Skeletal muscle tissue (tissue), 4 donors: ENCODE results near the gene FBXW8. TPM values are rescaled to one million over a fixed set of nuclear protein-coding genes. Genes with fewer than 3 reads are reported as not detected.

ENCODE experiments used
- H3K27ac ChIP-seq: one replicate; pipeline ENCODE4 v1.7.0; 2013; ENCODE audit warnings: mild to moderate bottlenecking, low read depth, low read length, inconsistent platforms
- H3K27me3 ChIP-seq, 3 donors: one replicate each; pipeline ENCODE4 v1.7.0; 2013; ENCODE audit warnings: low read length in 3 of 3; ENCODE audit not compliant: control insufficient read depth in 3 of 3, insufficient read depth in 3 of 3
- H3K36me3 ChIP-seq, 3 donors: one replicate each; pipeline ENCODE4 v1.7.0; 2013; ENCODE audit warnings: low read length in 3 of 3; ENCODE audit not compliant: control insufficient read depth in 3 of 3, insufficient read depth in 3 of 3
- H3K4me1 ChIP-seq, 3 donors: one replicate each; pipeline ENCODE4 v1.7.0; 2013; ENCODE audit warnings: low read length in 3 of 3, mild to moderate bottlenecking in 3 of 3; ENCODE audit not compliant: control insufficient read depth in 3 of 3, insufficient read depth in 3 of 3
- H3K4me3 ChIP-seq, 3 donors: one replicate each; pipeline ENCODE4 v1.7.0; 2013; ENCODE audit warnings: low read length in 3 of 3
- H3K9ac ChIP-seq, 3 donors: one replicate each; pipeline ENCODE4 v1.7.0; 2013; ENCODE audit warnings: low read length in 3 of 3, mild to moderate bottlenecking in 3 of 3, moderate library complexity in 2 of 3, low read depth in 1 of 3
- H3K9me3 ChIP-seq, 3 donors: one replicate each; pipeline ENCODE4 v1.7.0; 2013; ENCODE audit warnings: low read length in 3 of 3; ENCODE audit not compliant: control insufficient read depth in 3 of 3
- total RNA-seq: library from RNA; depleted of rRNA; stranded (reverse); fragments of >200 nt; gene quantifications from one replicate; pipeline ENCODE4 v1.2.3, GENCODE V29; 2014
- donor health status: Osteomylitis.

The FBXW8 gene
- total RNA-seq, 1 donor from 2014 or later, result 8.9 TPM

DNA sequence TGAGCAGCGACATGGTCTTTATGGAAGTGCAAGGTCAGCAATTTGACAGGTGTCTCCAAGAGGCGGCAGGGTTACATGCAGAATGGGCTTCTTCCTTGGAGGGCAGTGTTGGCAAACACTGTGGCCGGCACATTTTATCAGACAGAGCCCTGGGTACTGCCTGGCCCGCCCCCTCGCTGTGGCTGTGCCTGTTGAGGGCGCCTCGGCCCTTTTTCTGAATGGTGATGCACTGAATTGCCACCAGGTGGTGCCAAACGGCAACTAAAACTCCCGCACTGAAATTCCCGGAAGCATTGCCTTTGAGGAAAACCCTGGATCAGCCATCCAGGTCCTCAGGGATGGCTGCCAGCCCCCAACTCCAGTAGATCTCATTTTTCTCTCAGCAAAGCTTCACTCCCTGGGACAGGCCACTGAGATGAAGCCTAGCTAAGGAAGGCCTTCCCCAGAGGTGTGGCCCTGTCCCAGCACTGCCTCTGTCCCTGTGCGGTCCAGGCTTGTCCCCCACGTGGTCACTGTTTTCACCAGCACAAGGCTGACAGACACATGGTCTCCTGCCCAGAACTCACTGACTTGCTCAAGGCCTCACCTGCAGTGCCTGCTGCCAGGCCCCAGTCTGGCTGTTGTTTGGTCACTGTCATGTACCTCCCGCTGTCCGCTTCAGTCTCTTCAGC is 114.9 kb downstream of the FBXW8 start:
- Histone ChIP-seq H3K9ac (no peak overlapping the region), H3K27ac (no peak overlapping the region), H3K9me3 (no peaks in the 10 kb centered on the region), H3K4me1 (peaks cover 4 to 8% (median 5%) of the 10 kb centered on the region in 3 donors), H3K27me3 (no peaks in the 10 kb centered on the region), H3K4me3 (no peak overlapping the region), H3K36me3 (peaks cover 40 to 52% (median 43%) of the 10 kb centered on the region in 3 donors)

DNA sequence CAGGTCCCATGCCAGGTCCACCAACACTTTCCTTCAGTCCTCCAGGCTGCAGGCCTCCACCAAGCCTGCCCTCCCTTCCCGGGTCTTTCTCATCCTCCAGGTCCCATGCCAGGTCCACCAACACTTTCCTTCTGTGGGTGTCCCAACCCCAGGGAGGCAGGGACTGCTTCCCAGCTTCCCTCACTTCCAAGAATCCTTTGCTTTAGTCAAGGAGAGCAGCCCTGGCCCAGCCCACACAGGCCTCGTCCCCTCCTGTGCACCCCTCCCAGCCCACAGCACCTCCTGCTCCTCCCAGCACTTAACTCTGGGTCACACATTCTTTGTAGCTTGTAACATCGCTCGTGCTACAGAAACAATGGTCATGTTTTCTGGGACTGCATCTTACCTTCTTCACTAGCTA is 115.6 kb downstream of the FBXW8 start:
- H3K27ac ChIP-seq, result no peak overlapping the region
- H3K9ac ChIP-seq, result no peak overlapping the region
- peaks cover 42 to 52% (median 43%) of the 10 kb centered on the region in 3 donors for H3K36me3 ChIP-seq
- H3K9me3 ChIP-seq, result no peaks in the 10 kb centered on the region
- no peak overlapping the region for H3K4me3 ChIP-seq
- peaks cover 4 to 8% (median 5%) of the 10 kb centered on the region in 3 donors for H3K4me1 ChIP-seq
- H3K27me3 ChIP-seq, result no peaks in the 10 kb centered on the region

DNA sequence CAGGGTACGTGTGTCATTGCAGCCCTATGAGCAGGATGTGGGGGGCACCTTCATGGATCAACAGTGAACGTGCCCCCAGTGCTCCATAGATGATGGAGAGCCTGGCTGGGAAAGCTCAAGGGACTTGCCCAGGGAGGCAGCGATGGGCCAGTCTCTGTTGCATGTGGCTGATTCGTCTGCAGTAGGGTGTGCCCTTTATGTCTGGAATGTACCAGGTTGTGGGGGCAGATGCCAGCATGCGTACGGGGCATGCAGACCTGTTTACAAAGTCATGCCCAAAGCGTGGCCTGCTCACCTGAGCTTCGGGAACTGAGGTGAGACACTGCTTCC is 116.1 kb downstream of the FBXW8 start:
- H3K4me3 ChIP-seq, result no peak overlapping the region
- no peak overlapping the region for H3K27ac ChIP-seq
- H3K4me1 ChIP-seq, result peaks cover 4 to 8% (median 5%) of the 10 kb centered on the region in 3 donors
- no peaks in the 10 kb centered on the region for H3K9me3 ChIP-seq
- no peaks in the 10 kb centered on the region for H3K27me3 ChIP-seq
- peaks cover 42 to 52% (median 43%) of the 10 kb centered on the region in 3 donors for H3K36me3 ChIP-seq
- no peak overlapping the region for H3K9ac ChIP-seq

DNA sequence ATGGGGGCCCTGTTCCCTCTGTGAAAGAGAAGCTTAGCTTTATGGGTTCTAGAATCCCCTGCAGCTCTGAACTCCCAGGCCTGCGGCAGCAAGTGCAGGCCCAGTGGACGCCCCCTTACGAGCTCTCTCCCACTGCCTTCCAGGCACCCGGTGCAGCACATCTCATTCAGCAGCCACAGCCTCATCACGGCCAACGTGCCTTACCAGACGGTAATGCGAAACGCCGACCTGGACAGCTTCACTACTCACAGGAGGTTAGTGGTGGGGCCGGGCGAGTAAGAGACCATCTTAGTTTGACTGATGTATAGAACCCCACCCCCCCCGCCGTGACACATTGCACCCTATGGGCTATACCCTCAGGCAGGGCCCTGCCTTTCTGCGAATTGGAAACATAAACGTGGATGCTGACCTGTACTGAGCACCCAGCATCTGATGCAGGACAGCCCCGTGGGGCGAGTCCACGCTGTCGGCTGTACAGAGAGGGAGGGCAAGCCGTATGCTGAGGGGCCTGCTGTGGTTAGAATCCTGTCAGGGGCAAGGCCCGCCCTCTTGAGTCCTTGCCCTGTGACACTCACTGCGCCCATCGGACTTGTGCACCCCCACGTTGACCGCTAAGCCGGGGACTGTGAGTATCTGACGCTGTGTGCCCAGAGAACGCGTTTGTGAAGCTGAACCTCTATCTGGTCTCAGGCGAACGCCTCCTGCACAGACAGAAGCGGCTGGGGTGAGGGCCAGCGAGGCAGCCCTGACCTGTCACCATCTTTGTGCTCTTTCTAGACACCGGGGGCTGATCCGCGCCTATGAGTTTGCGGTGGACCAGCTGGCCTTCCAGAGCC is 116.7 kb downstream of the FBXW8 start:
- H3K9ac ChIP-seq, result no peak overlapping the region
- no peak overlapping the region for H3K27ac ChIP-seq
- no peaks in the 10 kb centered on the region for H3K9me3 ChIP-seq
- H3K4me1 ChIP-seq, result peaks cover 4 to 9% (median 5%) of the 10 kb centered on the region in 3 donors
- H3K4me3 ChIP-seq, result no peak overlapping the region
- H3K36me3 ChIP-seq, result peaks cover 42 to 52% (median 43%) of the 10 kb centered on the region in 3 donors
- no peaks in the 10 kb centered on the region for H3K27me3 ChIP-seq

DNA sequence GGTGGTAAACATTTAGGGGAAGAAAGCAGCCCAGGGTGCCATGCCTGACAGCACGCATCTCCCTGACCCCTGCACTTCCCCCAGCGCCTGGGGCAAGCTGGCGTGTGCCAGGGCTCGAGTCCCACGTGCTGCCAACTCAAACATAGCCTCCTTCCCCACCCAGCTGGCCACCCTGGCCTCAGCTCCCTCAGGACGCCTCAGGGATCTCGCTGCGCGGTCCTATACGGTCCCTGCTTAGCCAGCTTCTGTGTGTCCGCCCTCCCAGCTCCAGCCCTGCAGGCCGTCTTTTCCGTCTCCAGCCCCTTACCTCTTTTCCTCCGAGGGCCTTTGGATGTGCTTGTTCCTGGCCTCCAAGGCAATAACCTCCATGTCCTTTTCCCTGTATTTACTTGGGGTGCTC is 117.5 kb downstream of the FBXW8 start:
- no peak overlapping the region for H3K27ac ChIP-seq
- H3K4me1 ChIP-seq, result peaks cover 11 to 17% (median 12%) of the 10 kb centered on the region in 3 donors
- H3K36me3 ChIP-seq, result peaks cover 42 to 52% (median 43%) of the 10 kb centered on the region in 3 donors

DNA sequence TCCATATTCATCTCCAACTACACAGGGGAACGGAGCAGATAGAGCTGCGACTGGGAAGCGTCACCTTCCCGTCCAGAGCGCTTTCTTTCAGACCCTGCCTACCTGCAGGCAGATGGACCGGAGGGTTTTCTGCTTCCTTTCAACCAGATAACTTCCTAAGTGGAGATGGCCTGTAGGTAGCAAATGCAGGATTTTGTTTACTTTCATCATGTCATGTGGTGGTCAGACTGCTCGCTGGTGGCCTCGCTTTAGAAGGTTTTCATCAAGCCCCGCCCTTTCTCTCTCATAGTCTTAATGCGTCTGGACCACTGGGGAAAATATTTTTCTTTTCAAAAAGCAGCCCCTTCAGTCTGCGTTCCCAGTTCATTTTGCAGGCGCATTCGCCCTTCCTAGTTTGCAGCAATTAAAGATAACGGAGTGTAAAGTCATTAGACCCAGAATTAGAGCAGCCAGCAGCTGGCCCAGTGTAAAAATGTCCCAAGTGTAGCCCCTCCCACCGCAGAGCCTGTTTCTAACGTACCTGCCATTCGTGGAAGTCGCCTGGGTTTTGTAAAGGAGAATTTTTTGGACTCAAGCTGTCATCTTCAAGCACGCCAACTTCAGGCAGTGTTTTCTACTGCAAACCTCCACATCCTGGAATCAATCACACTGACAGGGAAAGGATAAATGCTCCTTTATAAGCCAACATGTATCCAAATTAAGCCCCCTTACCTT is 119.6 kb downstream of the FBXW8 start:
- Histone ChIP-seq H3K4me1 (peaks cover 26 to 34% (median 27%) of the 10 kb centered on the region in 3 donors), H3K27me3 (peaks cover 0 to 16% (median 8%) of the 10 kb centered on the region in 3 donors), H3K9me3 (no peaks in the 10 kb centered on the region), H3K4me3 (no peak overlapping the region), H3K36me3 (peaks cover 28 to 35% (median 28%) of the 10 kb centered on the region in 3 donors), H3K27ac (no peak overlapping the region), H3K9ac (no peak overlapping the region)

More for the DNA sequence above, 117.5 kb downstream of the FBXW8 start:
- no peaks in the 10 kb centered on the region for H3K9me3 ChIP-seq
- no peaks in the 10 kb centered on the region for H3K27me3 ChIP-seq
- H3K4me3 ChIP-seq, result no peak overlapping the region
- H3K9ac ChIP-seq, result no peak overlapping the region

DNA sequence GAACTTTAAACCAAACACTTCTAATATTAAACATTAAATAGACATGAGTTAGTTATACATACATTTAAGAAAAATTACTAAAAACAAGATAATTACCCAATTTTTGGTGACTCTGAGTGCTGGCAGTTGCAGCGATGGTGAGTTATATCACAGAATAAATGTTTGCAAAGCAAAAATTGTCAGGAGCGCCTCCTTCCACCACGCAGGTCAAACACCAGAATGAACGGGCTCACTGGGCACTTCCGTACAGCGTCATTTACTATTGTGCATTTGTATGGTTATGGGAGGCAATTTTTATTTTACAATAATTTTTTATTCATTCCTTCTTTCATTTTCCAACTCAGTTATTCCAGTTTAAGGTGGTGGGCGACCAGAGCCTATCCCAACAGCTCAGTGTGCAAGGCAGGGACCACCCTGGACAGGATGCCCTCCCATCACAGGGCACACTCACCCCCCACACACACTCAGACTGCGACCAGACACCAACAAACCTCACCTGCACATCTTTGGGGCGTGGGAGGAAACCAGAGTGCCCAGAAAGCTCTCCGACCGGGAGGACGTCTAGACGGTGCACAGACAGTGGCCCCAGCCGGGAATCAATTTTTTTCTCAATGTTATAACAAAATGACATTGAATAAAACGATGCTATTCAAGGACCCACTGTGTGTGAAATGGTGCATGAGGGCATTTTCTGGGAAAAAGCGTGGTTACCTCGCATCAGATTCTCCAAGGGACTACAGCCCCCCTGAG is 121.3 kb downstream of the FBXW8 start:
- H3K36me3 ChIP-seq, result peaks cover 18 to 25% (median 23%) of the 10 kb centered on the region in 3 donors
- H3K27me3 ChIP-seq, result peaks cover 4 to 27% (median 15%) of the 10 kb centered on the region in 3 donors
- H3K9ac ChIP-seq, result no peak overlapping the region
- peaks cover 22 to 27% (median 22%) of the 10 kb centered on the region in 3 donors for H3K4me1 ChIP-seq
- H3K4me3 ChIP-seq, result no peak overlapping the region
- no peaks in the 10 kb centered on the region for H3K9me3 ChIP-seq
- H3K27ac ChIP-seq, result no peak overlapping the region

DNA sequence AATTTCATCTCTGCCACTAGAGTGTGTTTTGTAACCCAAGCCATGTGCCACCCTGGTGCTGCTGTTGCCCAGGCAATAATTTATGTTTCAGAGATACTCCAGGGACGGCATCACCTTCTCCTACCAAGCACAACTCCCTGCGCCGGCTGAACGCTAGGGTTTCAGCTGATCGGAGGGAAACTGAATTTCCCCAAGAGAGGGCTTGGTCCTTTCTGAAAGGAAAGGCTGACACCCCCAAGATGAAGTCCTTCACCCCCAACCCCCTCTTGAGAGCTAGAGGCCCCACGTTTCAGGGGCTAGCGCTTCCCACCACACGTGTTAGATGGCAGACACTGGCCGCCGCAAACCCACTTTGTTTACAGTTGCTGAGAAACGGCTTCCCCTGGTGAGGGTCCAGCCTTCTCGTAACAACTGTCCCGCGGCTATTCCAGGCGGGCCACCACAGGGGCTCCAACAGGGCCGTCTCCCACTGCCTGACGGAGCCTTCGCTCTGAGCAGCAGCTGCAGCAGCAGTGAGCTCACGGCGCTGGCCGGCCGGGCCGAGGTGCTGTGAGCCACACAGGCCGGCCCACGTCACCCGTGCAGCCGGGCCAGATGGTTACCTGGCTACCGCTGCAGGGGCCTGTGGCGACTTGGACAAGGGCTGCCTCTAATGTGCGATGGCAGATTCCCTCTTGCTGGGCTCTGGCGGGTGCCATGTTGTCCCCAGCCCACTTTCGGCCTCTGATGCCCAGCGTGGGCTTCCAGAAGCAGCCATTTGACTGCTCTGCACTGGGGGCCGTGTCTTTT is 122.0 kb downstream of the FBXW8 start:
- H3K27me3 ChIP-seq, result peaks cover 6 to 31% (median 16%) of the 10 kb centered on the region in 3 donors
- H3K9ac ChIP-seq, result peak overlapping the region; percentile 4 to 70 (median 51)
- peaks cover 22 to 27% (median 22%) of the 10 kb centered on the region in 3 donors for H3K4me1 ChIP-seq
- H3K4me3 ChIP-seq, result peak overlapping the region; percentile 23 to 35 (median 34)
- H3K36me3 ChIP-seq, result peaks cover 11 to 17% (median 16%) of the 10 kb centered on the region in 3 donors
- peak overlapping the region; percentile 12 for H3K27ac ChIP-seq
- H3K9me3 ChIP-seq, result no peaks in the 10 kb centered on the region
